ENCODE results near the gene CLCF1. TPM values are rescaled to one million over a fixed set of nuclear protein-coding genes. Genes with fewer than 3 reads are reported as not detected.

Gene CLCF1
- total RNA-seq, 4 donors from 2014 or later: 1.1 to 4.1 (median 3.8) TPM

DNA sequence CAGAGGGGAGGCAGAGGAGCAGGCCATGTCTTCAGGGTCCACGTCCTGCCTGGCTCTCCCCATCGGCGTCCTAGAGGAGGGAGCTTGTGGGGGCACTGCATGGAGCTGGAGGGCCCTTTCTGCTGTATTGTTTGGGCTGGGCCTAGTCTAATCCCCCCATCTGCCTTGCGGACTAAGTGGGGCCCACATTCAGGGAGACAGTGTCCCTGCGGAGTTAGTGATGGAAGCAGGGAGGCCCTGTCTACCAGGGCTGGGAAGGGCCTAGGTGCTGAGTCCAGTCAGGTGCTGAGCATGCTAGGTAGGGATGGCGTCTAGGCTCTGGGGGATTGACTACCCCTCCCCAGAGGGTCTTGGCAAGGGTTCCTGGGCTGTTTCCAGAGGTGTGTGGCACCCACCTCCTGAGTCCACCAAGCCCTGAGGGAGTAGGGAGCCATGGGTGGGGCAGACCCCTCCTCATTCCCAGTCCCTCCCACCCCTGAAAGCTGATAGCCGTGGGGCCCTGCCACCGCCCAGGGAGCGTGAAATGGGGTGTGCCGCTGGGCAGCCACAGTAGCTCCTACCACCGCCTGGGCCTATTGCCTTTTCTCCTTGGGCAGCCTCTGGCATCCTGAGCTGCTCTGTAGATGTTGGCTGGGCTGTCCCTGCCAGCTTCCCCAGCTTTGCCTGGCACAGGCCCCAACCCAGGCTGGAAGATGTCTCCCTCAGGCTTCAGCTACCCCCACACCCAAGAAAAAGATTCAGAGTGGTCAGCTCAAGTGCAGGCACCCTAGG lies 18.2 kb downstream of the CLCF1 start:
- TF ChIP-seq, protein P1, sequence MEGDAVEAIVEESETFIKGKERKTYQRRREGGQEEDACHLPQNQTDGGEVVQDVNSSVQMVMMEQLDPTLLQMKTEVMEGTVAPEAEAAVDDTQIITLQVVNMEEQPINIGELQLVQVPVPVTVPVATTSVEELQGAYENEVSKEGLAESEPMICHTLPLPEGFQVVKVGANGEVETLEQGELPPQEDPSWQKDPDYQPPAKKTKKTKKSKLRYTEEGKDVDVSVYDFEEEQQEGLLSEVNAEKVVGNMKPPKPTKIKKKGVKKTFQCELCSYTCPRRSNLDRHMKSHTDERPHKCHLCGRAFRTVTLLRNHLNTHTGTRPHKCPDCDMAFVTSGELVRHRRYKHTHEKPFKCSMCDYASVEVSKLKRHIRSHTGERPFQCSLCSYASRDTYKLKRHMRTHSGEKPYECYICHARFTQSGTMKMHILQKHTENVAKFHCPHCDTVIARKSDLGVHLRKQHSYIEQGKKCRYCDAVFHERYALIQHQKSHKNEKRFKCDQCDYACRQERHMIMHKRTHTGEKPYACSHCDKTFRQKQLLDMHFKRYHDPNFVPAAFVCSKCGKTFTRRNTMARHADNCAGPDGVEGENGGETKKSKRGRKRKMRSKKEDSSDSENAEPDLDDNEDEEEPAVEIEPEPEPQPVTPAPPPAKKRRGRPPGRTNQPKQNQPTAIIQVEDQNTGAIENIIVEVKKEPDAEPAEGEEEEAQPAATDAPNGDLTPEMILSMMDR (IDR thresholded peaks at IDR 0.05; ENCODE audit: low read depth): no peak

DNA sequence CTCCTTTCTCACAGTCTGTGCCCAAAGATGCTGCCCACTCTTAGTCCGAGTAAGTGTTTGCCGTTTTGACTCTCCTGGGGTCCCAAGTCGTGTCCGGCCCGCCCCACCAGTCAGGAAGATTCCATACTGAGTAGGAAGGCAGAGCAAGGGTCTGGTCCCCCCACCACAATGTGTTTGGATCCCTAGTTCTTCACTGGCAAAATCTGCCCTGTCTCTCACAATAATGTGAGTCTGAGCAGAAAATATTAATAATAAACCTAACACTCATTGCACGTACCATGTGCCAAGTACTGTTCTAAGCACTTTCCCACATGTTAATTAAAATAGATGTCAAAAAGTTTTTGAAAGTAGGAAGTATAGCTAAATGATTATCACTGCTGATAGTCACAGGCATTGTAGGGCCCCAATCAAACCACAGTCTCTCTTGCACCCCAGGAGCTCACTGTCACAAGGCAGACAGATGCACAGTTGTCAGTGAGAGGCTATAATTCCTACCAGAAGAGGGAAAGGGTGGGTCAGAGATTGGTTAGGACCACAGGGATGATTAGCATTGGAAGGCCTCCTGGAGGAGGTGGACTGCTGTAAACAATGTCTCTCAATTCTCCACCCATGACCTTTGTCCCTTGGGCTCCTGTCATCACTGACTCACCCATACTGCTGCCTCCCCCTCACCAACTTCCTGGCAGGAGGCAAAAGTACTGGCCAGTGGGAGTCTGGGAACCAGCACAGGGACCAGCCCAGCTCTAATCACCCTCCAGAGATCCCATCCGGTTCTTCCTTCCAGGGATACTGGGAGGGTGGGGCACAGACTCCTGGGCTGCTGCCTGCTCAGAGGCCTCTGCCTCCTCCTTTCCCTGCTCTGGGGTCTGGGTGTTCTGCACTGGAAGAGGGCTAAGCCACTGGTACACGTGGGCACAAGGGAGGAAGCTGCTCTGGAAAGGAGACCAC lies 19.0 kb downstream of the CLCF1 start:
- TF ChIP-seq, protein P1 (IDR thresholded peaks at IDR 0.05; ENCODE audit: low read depth): no peak

- TF ChIP-seq, protein P1 (IDR thresholded peaks at IDR 0.05; ENCODE audit: low read depth): no peak
Observed at GRCh38 chr11:67353317-67354074, 19.9 kb downstream of the CLCF1 start, which contains the start of gene POLD4. Gene POLD4, minus strand, starts transcription at chr11:67353546. Its CDS starts 147 bp downstream, at chr11:67353399.

GRCh38 chr11:67352546-67353316 lies 20.7 kb downstream of the CLCF1 start:
- TF ChIP-seq, protein P1 (IDR thresholded peaks at IDR 0.05; ENCODE audit: low read depth): no peak

DNA sequence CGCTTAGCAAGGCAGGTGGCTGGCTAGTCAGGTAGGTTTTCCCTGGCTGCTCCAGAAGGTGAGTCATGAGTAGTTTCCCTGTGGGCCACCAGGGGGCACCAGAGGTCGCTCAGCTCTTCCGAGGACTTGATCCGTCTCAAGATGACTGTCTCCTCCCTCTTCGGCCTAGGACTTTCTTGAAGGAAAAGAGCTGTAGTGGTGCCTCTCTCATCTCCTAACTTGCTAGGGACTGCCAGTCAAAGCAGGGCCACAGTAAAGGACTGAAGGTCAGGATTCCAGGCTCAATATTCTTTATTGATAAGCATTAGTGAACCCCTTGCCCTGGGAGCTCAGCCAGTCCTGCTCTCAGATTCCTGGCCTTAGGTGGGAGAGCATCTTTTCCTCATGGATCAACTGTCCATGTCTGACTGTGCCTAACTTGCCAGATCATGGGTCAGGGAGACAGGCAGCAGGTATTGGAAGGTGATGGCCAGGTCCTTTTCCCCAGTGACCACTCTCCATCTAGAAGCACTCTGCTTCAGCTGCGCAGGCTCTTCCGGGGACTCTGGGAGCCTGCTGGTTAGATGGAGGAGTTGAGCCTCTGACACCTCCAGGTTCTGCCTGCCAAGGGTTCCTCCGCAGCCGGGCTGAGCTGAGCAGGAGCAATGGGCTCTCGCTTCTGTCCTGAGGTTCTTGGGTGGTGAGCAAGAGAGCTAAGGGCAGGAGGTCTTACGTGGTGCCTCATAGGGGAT lies 22.0 kb downstream of the CLCF1 start:
- TF ChIP-seq, protein P1 (IDR thresholded peaks at IDR 0.05; ENCODE audit: low read depth): no peak

- TF ChIP-seq, protein P1 (IDR thresholded peaks at IDR 0.05; ENCODE audit: low read depth): no peak
Observed at GRCh38 chr11:67349928-67350465, 23.4 kb downstream of the CLCF1 start.
